ENCODE results near the gene RETREG1. TPM values are rescaled to one million over a fixed set of nuclear protein-coding genes. Genes with fewer than 3 reads are reported as not detected.

RETREG1 gene
- polyA plus RNA-seq, 1 of the 3 experiments (the other 2 are of a cell fraction): 0.43 TPM

- H4K20me1 ChIP-seq (ENCODE audit: insufficient read depth): no peaks in the 10 kb centered on the region
- no peak overlapping the region for H3K27ac ChIP-seq (ENCODE audit: low read depth in 2 of 2, low read length in 1 of 2)
- H3K9ac ChIP-seq: no peak overlapping the region
- no peak overlapping the region for H3K4me3 ChIP-seq (ENCODE audit: low read depth in 2 of 2, low read length in 1 of 2)
- ChIA-PET POLR2A (no interaction called here), CTCF (interaction anchor here (1.9 kb wide), 1 partner anchor 642 kb away, joined by 4 read pairs; no protein-coding TSS in a partner anchor)
- no peaks in the 10 kb centered on the region for H3K79me2 ChIP-seq (ENCODE audit: insufficient read depth)
- WGBS (ENCODE audit: low lambda C conversion rate): 89% methylated on average over 3 of the region's 3 CpGs
- H2AFZ ChIP-seq (ENCODE audit: low read depth): no peak overlapping the region
- H3K4me2 ChIP-seq: no peak overlapping the region
- no peak for TF ChIP-seq RFX5 (IDR thresholded peaks at IDR 0.05; ENCODE audit: low read length)
- no peak for TF ChIP-seq FOSL2 (IDR thresholded peaks at IDR 0.05; ENCODE audit: borderline replicate concordance, low read depth)
- TF ChIP-seq YY1 (IDR thresholded peaks at IDR 0.05; ENCODE audit: low read depth): no peak
- TF ChIP-seq GATA2 (CRISPR knock-in tag; IDR thresholded peaks at IDR 0.05): no peak
- no peak for TF ChIP-seq FOXJ3 (CRISPR knock-in tag; IDR thresholded peaks at IDR 0.05)
- no peak for TF ChIP-seq EZH2phosphoT487 (IDR thresholded peaks at IDR 0.05; ENCODE audit: borderline replicate concordance, low read depth)
- no peak for TF ChIP-seq MXI1 (IDR thresholded peaks at IDR 0.05; ENCODE audit: low read depth, low read length)
- no peak for TF ChIP-seq EP300 (IDR thresholded peaks at IDR 0.05; ENCODE audit: borderline replicate concordance in 1 of 2, low read depth in 1 of 2, low read length in 1 of 2)
- TF ChIP-seq, protein P1, sequence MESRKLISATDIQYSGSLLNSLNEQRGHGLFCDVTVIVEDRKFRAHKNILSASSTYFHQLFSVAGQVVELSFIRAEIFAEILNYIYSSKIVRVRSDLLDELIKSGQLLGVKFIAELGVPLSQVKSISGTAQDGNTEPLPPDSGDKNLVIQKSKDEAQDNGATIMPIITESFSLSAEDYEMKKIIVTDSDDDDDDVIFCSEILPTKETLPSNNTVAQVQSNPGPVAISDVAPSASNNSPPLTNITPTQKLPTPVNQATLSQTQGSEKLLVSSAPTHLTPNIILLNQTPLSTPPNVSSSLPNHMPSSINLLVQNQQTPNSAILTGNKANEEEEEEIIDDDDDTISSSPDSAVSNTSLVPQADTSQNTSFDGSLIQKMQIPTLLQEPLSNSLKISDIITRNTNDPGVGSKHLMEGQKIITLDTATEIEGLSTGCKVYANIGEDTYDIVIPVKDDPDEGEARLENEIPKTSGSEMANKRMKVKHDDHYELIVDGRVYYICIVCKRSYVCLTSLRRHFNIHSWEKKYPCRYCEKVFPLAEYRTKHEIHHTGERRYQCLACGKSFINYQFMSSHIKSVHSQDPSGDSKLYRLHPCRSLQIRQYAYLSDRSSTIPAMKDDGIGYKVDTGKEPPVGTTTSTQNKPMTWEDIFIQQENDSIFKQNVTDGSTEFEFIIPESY (IDR thresholded peaks at IDR 0.05; ENCODE audit: borderline replicate concordance, low read depth): no peak
- TF ChIP-seq JUND (IDR thresholded peaks at IDR 0.05): no peak
- H3K4me1 ChIP-seq (ENCODE audit: control insufficient read depth in 1 of 2, insufficient read depth in 2 of 2, low read depth in 1 of 2, low read length in 1 of 2): no peaks in the 10 kb centered on the region
- H3K9me3 ChIP-seq: no peaks in the 10 kb centered on the region
- no peaks in the 10 kb centered on the region for H3F3A ChIP-seq (replicated peaks; ENCODE audit: insufficient read depth)
- no peaks in the 10 kb centered on the region for H3K36me3 ChIP-seq (replicated peaks in 1 of 2; ENCODE audit: control insufficient read depth in 1 of 2, insufficient read depth in 2 of 2, low read length in 1 of 2)
- no peaks in the 10 kb centered on the region for H3K9me2 ChIP-seq
- no peak for DNase-seq
- no peaks in the 10 kb centered on the region for H3K27me3 ChIP-seq (ENCODE audit: insufficient read depth)
These were observed 68.0 kb downstream of the RETREG1 start for GRCh38 chr5:16548812-16549211.

- Histone ChIP-seq H3K4me2 (no peak overlapping the region), H3K36me3 (replicated peaks in 1 of 2; ENCODE audit: control insufficient read depth in 1 of 2, insufficient read depth in 2 of 2, low read length in 1 of 2) (no peaks in the 10 kb centered on the region), H3K4me3 (ENCODE audit: low read depth in 2 of 2, low read length in 1 of 2) (no peak overlapping the region), H3K27me3 (ENCODE audit: insufficient read depth) (no peaks in the 10 kb centered on the region), H3K9me2 (no peaks in the 10 kb centered on the region), H4K20me1 (ENCODE audit: insufficient read depth) (no peaks in the 10 kb centered on the region), H3K79me2 (ENCODE audit: insufficient read depth) (no peaks in the 10 kb centered on the region), H3K4me1 (ENCODE audit: control insufficient read depth in 1 of 2, insufficient read depth in 2 of 2, low read depth in 1 of 2, low read length in 1 of 2) (no peaks in the 10 kb centered on the region), H3K27ac (ENCODE audit: low read depth in 2 of 2, low read length in 1 of 2) (no peak overlapping the region), H3K9ac (no peak overlapping the region), H3K9me3 (no peaks in the 10 kb centered on the region), H3F3A (replicated peaks; ENCODE audit: insufficient read depth) (no peaks in the 10 kb centered on the region), H2AFZ (ENCODE audit: low read depth) (no peak overlapping the region)
- POLR2A ChIA-PET: no interaction called here
- 78% methylated on average over 2 of the region's 2 CpGs for WGBS (ENCODE audit: low lambda C conversion rate)
- CTCF ChIA-PET: interaction anchor here (1.3 to 1.9 kb wide), 4 partner anchors 13 to 642 kb away, joined by 3 to 5 read pairs (median 4); no protein-coding TSS in a partner anchor
- DNase-seq: no peak
- TF ChIP-seq EZH2phosphoT487 (IDR thresholded peaks at IDR 0.05; ENCODE audit: borderline replicate concordance, low read depth) (no peak), TAF1 (IDR thresholded peaks at IDR 0.05; ENCODE audit: borderline replicate concordance, low read depth, low read length) (no peak), USF1 (IDR thresholded peaks at IDR 0.05; ENCODE audit: borderline replicate concordance, low read depth) (no peak), NRF1 (IDR thresholded peaks at IDR 0.05; ENCODE audit: low read depth, low read length) (no peak), FOXJ3 (CRISPR knock-in tag; IDR thresholded peaks at IDR 0.05) (no peak), GATA2 (CRISPR knock-in tag; IDR thresholded peaks at IDR 0.05) (no peak), RCOR1 (IDR thresholded peaks at IDR 0.05; ENCODE audit: low read length) (no peak), EP300 (IDR thresholded peaks at IDR 0.05; ENCODE audit: borderline replicate concordance in 1 of 2, low read depth in 1 of 2, low read length in 1 of 2) (no peak), REST (IDR thresholded peaks at IDR 0.05; ENCODE audit: low read depth, low read length) (no peak), MAX (IDR thresholded peaks at IDR 0.05; ENCODE audit: low read depth) (no peak), TCF12 (IDR thresholded peaks at IDR 0.05) (no peak)
- TF ChIP-seq, protein P2, sequence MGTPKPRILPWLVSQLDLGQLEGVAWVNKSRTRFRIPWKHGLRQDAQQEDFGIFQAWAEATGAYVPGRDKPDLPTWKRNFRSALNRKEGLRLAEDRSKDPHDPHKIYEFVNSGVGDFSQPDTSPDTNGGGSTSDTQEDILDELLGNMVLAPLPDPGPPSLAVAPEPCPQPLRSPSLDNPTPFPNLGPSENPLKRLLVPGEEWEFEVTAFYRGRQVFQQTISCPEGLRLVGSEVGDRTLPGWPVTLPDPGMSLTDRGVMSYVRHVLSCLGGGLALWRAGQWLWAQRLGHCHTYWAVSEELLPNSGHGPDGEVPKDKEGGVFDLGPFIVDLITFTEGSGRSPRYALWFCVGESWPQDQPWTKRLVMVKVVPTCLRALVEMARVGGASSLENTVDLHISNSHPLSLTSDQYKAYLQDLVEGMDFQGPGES (IDR thresholded peaks at IDR 0.05; ENCODE audit: low read depth, low read length): no peak
- TF ChIP-seq, protein P3, sequence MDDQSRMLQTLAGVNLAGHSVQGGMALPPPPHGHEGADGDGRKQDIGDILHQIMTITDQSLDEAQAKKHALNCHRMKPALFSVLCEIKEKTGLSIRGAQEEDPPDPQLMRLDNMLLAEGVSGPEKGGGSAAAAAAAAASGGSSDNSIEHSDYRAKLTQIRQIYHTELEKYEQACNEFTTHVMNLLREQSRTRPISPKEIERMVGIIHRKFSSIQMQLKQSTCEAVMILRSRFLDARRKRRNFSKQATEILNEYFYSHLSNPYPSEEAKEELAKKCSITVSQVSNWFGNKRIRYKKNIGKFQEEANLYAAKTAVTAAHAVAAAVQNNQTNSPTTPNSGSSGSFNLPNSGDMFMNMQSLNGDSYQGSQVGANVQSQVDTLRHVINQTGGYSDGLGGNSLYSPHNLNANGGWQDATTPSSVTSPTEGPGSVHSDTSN (IDR thresholded peaks at IDR 0.05): no peak
These were observed 68.7 kb downstream of the RETREG1 start for GRCh38 chr5:16548115-16548514.

Data from SK-N-SH (cell line).